Measurements from ENCODE around the gene FAM114A1.

FAM114A1 gene

GRCh38 chr4:38857354-38858096 lies 10.1 kb upstream of the FAM114A1 start:
- H3K4me3 ChIP-seq (ENCODE audit: low read length), result no peak overlapping the region
- TF ChIP-seq CTCF (conservative IDR thresholded peaks at IDR 0.05; ENCODE audit: low read depth, low read length), result no peak
- DNase-seq (ENCODE audit: low read depth), result no peak

DNA sequence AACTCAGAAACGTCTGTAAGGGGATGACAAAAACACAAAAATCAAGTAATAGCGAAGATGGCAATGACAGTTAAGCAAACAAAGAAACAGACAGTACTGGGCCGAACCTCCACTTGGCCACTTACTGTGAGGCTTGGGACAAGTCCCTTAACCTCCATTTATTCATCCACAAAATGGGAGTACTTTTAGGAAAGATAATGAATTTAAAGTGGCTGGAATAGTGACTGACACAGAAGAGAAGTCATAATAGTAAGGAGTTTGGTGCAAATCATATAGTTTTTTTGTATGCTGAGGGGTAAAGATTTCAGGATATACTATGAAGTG lies 9.5 kb upstream of the FAM114A1 start:
- H3K4me3 ChIP-seq (ENCODE audit: low read length), result no peak overlapping the region
- TF ChIP-seq CTCF (conservative IDR thresholded peaks at IDR 0.05; ENCODE audit: low read depth, low read length), result no peak
- DNase-seq (ENCODE audit: low read depth), result no peak

GRCh38 chr4:38859501-38859900 lies 8.1 kb upstream of the FAM114A1 start:
- DNase-seq (ENCODE audit: low read depth), result no peak
- H3K4me3 ChIP-seq (ENCODE audit: low read length), result no peak overlapping the region
- no peak for TF ChIP-seq CTCF (conservative IDR thresholded peaks at IDR 0.05; ENCODE audit: low read depth, low read length)

GRCh38 chr4:38860788-38861424 lies 6.7 kb upstream of the FAM114A1 start:
- H3K4me3 ChIP-seq (ENCODE audit: low read length), result no peak overlapping the region
- DNase-seq (ENCODE audit: low read depth), result no peak
- TF ChIP-seq CTCF (conservative IDR thresholded peaks at IDR 0.05; ENCODE audit: low read depth, low read length), result peak; percentile 85

GRCh38 chr4:38861791-38862190 lies 5.8 kb upstream of the FAM114A1 start:
- TF ChIP-seq CTCF (conservative IDR thresholded peaks at IDR 0.05; ENCODE audit: low read depth, low read length), result no peak
- no peak overlapping the region for H3K4me3 ChIP-seq (ENCODE audit: low read length)
- no peak for DNase-seq (ENCODE audit: low read depth)

DNA sequence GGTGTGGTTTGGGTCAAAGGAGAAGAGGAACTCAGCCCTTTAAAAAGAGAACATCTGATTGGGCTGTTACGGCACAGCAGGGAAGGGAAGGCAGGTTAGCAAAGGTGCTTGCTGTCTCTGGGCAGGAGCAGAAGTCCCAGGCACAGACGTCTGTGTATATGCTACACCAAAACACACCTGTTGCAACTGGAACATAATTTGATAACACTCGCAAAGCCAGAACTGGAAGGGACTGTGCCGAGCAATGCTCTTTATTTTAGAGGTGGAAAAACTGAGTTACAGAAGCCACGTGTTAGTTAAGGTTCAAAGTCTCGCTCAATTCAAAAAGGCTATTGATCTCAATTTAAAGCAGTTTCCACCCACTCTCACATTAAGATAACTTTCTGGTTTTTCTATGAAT lies 2.2 kb upstream of the FAM114A1 start:
- TF ChIP-seq CTCF (conservative IDR thresholded peaks at IDR 0.05; ENCODE audit: low read depth, low read length), result no peak
- DNase-seq (ENCODE audit: low read depth), result no peak
- H3K4me3 ChIP-seq (ENCODE audit: low read length), result no peak overlapping the region

- TF ChIP-seq CTCF (conservative IDR thresholded peaks at IDR 0.05; ENCODE audit: low read depth, low read length), result no peak
- no peak for DNase-seq (ENCODE audit: low read depth)
- H3K4me3 ChIP-seq (ENCODE audit: low read length), result peak overlapping the region; percentile 66
These were observed 581 bp upstream of the FAM114A1 start for GRCh38 chr4:38866973-38867477.
